OCI-LY3 (cell line): ENCODE measurements around the gene KRT33A.

Experiments
- EZH2phosphoT487 ChIP-seq: fragments of 200-600 bp; shearing (Covaris generic); IDR thresholded peaks from 2 replicates; pipeline ENCODE4 v1.6.1; 2018; ENCODE audit warnings: antibody characterized with exemption, mixed run types, low read depth
- TF ChIP-seq, protein P1 (sequence below): fragments of 200-600, 300-600 bp; sonication (generic); IDR thresholded peaks from 2 replicates; pipeline ENCODE4 v1.5.1; 2014; ENCODE audit warnings: antibody characterized with exemption, low read length, low read depth

DNA sequence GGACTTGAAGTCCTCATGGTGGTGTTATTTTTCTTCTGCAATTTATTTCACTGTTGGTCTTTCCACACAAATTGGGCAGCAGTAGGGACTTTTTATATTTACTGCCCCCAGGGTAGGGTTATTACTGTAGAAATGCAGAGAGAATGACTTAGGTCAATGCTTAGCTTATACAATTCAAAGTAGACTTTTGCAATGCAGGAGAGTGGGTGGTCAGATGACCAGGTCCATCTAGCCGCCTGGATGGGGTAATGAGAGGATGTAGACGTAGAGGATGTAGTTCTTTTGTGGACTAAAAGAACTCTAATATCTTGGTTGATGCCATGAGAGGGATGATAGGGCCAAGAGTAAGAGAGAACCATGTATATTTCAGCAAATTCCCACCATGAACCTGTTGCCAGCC lies 32.4 kb downstream of the KRT33A start:
- TF ChIP-seq, protein P1, sequence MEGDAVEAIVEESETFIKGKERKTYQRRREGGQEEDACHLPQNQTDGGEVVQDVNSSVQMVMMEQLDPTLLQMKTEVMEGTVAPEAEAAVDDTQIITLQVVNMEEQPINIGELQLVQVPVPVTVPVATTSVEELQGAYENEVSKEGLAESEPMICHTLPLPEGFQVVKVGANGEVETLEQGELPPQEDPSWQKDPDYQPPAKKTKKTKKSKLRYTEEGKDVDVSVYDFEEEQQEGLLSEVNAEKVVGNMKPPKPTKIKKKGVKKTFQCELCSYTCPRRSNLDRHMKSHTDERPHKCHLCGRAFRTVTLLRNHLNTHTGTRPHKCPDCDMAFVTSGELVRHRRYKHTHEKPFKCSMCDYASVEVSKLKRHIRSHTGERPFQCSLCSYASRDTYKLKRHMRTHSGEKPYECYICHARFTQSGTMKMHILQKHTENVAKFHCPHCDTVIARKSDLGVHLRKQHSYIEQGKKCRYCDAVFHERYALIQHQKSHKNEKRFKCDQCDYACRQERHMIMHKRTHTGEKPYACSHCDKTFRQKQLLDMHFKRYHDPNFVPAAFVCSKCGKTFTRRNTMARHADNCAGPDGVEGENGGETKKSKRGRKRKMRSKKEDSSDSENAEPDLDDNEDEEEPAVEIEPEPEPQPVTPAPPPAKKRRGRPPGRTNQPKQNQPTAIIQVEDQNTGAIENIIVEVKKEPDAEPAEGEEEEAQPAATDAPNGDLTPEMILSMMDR: no peak
- TF ChIP-seq EZH2phosphoT487: no peak
